Activated CD8-positive, alpha-beta memory T cell treated with anti-CD3 and anti-CD28 coated beads for 24 hours (primary cell): ENCODE results near the gene PRR35.

Source experiments
- DNase-seq: peaks from one replicate; pipeline ENCODE4 v3.0.0-alpha.2; 2020

Gene PRR35

DNA sequence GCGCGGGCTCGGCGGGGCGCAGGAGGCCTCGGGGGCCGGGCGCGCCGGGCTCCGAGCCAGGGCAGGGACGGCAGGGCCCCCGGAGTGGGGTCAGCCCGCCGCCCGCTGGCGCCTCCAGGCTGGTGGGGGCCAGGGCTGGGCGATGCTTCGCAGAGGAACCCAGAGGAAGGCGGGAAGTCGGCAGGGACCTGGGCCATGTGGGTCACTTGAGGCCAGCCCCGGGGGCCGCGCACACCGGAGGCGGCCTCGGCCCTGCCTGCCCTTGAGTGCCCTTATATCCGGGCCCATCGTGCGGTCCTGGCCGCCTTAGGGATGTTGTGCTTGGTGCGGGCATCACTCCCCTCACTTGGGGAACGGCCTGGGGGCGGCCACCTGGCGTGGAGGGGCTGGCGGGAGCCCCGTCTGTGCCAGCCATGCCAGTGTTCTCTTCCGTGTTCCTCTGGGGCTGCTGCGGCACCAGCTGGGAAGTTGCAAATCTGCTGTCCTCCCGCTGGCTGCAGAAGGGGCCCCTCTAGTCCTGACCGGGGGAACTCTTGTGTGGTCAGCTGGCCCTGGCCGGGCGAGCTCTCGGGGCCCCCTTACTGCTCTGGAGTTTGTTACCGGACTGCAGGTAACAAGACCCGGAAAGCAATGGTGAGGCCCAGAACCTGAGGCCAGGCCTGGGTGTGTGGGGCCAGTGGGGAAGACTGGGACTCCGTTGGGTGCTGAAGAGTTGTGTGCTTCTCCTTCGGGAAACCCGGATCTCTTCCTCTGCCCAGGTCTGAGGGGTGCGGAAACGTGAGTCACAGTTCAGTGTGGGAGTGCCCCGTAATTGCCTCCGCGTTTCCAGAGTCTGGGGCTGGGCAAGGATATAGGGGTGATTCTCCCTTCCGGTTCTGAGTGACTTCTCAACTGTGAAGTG lies 31.8 kb upstream of the PRR35 start:
- peak; percentile 76 for DNase-seq

DNA sequence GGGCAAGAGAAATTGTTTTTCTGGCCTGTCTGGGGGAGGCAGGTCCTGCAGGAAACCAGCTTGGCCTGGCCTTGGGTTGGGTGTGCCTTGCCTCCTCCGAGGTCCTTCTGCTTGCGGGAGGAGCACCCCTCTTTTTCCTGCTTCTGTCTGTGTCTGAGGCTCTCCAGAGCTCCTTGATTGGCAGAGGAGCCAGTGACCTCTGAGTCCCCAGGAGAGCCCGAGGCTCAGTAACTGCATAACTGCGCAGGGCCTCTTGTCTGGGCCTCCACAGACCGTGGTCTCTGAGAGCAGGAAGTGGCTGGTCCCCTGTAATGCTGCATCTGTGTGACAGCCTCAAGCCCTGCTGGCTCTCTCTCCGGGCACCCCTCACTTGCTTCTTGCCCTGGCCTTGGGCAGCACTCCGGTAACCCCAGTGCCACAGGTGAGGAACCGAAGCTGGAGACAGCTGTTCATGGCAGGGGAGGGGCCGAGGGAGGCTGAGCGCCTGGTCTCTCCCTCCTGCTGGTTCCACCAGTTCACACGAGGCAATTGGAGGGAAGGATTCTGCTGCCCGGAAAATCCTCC lies 31.1 kb upstream of the PRR35 start:
- no peak for DNase-seq

DNA sequence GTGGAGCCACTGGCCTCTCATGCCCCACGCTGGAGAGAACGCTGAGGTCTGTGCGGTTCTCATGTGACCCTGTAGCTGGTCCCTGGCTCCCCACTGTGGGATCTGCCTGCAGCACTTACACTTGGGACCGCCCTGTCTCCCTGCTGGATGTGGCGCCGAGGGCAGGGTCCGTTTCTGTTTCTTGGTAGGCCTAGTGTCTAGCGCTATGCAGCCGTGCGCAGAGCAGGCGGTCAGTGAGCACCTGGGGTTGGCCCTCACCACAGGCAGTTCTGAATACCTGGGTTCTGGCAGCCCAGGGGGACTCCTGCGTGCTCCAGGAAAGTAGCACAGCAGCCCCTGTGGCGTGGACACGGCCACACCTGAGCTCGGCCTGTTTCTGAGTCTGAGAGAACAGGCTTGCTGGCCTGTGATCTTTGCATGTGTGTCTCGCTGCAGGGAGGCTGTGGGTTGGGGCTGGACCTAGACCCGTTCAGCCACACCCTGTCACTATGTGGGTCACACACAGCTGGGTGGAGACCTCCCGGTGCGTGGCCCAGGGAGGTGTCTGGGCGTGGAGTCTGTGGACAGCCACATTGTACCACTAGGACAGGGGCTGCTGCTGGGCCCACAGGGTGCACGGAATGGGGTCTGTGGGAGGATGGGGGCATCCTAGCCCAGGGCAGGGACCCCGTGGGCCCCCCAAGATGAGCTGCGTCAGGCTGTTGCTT lies 29.9 kb upstream of the PRR35 start:
- DNase-seq, result no peak

DNA sequence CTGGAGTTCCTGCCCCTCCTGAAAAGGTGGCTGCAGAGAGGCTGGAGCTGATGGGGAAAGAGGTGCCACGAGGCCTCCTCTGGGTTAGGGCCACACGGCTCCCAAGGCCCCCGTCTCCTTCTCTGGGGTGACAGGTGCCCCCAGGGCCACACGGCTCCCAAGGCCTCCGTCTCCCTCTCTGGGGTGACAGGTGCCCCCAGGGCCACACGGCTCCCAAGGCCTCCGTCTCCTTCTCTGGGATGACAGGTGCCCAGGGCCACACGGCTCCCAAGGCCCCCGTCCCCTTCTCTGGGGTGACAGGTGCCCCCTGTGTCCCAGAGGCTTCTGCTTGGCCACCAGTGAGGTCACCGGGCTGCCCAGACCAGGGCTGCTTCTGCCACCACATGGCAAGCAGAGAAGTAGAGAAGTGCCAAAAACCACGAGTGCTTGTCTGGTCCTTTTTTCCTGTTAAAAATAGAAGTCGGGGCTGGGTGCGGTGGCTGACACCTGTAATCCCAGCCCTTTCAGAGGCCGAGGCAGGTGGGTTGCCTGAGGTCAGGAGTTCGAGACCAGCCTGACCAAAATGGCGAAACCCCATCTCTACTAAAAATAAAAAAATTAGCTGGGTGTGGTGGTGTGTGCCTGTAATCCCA lies 28.6 kb upstream of the PRR35 start:
- DNase-seq, result no peak

DNA sequence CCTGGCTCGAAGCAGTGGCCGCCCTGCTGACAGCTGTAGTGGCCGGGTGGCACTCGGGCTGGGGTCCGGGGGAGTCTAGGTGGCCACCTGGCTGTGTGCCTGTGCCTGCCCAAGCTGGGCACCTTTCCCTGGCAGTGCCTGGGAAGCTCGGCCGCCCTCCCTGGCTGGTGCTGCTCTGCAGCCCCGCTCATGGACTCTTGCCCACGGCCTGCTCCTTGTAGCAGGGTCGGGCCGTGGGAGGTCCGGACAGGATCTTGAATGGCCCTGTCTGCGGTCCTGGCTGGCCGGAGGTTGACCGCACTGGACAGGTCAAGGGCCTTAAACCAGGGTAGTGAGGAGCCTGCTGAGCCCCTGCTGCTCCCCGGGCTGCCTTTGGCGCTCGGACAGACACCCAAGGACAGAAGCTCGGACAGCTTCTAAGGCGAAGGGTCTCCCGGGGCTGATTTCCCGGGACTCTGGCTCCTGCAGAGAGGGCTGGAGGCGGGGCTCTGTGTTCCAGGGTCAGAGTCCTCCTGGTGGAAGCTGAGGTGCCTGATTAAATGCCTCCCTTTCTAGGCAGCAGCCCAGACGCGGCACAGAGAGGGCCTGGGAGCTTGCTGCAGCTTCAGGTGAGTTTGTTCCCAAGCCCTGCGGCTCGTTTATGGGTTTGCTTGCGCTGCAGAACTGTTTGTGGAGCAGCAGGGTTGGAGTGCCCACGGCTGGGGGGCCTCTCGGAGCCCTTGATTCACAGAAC lies 26.6 kb upstream of the PRR35 start:
- DNase-seq, result no peak

DNA sequence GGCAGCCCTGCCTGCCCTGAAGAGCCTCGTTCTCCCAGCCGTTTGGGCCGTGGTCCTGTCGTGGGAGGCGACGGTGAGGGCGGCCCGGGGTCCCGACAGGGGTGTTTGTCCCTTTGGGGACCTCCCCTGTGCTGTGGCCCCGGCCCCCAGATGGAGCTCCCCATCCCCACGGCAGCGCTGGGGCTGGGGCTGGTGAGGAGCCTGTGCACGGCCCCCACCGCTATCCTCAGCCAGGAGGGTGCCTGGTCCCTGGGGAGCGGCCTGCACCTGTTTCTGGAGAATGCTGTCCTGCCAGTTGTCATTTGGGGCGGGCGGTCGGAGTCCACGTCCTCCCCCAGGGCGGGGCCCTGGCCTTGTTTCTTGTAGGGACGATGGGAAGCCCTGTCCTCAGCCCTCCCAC lies 26.1 kb upstream of the PRR35 start:
- no peak for DNase-seq

DNA sequence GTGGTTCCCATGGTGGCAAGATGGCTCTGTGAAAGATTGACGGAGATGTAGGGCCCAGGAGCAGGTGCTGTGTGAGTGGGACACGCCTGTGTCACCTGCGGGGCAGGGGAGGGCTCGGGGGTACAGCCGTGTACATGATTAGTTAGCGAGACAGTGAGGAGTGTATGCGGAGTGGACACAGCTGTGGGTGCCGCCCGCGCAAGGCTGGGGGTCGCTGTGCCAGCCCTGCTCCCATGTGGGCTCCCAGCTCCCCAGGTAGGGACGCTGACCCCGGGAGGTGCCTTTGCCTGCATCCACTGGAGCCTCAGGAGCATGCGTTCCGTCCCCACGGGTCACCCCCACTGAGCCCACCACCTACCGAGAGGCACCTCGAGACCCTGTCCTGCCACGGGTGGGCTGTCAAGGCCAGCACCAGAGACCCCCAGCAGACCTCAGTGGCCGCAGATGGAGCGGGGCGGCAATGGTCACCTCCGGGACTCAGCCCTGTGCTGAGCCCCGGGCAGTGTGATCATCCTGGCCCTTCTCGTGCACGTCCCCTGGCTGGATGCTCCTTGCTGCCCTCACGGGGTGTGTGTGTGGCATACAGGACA lies 25.2 kb upstream of the PRR35 start:
- DNase-seq, result no peak

DNA sequence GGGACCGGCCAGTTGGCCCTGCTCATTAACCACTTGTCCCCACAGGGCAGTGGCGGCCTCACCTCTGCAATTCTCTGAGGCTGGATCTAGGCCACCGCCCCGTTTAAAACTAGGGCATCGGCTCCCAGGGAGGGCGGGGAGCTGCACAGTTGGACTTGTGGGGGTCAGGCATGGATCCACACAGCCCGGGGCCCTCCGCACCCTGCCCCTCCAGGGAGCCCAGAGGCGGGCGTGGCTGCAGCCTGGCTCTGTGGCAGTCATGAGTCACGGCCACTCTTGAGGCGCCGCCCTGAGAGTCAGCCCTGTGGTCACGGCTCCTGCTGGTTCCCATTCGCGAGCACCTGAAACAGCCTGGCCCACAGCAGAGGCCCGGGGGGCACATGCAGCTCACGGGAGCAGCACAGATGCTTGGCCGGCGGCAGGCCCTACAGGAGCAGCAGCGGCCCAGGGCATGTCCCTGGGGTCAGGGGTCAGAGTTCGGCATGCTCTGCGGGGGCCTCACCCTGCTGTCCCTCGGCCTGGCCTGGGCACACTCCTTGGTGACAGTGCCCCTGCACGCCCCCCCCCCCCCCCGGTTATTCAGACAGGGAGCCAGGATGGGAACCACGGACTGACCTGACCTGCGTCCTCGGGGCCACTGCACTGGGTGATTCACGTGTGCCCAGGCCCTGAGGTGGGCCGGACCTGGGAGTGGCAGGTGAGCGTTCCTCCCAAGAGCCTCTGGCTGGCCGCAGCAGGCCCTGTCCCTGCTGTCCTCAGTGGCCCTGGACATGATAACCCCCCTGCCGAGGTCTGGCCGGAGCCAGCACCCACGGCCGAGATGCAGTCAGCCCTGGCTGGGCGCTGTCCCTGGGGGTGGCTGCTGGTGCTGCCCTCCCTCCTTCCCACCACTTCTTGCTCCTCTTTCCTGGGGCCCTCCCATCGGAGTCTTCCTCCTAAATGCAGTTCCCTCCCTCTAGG lies 24.5 kb upstream of the PRR35 start:
- DNase-seq, result no peak

DNA sequence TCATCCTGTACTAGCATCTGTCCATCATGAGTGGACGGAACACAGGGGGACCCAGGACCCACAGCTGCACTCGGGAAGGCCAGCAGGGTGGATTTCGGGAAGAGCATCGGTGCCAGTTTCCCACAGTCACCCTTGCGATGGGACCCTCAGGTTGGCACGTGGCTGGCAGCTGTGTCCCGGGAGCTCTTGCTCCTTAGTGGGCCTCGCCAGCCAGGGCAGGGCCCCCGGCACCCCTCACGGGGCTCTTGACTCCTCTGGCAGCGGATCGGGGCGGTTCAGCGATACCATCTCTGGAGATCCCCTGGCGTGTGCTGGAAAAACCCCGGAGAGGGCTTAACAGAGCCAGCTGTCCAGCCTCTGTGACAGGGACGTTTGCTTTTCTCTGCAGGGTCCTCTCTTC lies 23.4 kb upstream of the PRR35 start:
- no peak for DNase-seq

DNA sequence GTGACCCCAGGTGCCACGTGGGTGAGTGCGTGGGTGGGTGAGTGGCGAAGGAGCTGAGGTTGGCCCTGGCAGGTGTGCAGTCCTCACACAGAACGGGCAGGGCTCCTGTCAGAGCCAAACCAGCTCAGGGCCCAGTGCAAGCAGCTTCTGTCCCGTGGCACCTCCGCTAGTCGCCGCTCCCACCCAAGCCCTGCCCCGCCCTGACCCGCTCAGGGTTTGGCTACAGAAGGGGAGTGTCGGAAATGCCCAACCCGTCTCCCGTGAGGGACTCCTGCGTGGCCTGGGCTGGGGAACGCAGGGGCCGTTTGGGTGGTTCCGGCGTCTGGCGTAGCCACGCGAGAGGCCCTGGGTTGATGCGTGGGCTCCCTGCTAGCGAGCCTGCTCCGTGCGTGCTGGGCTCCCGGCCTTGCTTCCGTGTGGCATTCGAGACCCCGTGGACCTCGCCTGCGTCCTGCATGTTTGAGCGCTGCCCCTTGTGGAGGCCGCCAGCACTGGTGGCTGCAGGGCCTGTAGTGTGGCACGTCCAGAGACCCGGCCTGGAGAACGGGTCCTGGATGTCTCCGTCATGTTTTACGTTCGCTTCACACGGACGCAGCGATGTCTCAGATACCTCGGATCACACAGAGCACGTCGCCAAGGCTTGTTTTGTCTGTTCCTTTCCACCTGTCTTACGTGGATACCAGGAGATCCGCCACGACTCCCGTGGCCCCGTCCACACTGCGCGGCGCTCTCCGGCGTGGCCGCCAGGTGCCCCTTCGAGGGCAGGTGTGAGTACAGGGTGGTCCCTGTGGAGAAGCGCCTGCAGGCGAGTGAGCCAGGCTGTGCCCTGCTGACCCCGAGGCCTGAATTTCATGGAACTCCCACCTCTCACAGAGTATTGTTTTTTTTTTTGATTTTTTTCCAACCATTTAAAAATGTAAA lies 22.5 kb upstream of the PRR35 start:
- no peak for DNase-seq

DNA sequence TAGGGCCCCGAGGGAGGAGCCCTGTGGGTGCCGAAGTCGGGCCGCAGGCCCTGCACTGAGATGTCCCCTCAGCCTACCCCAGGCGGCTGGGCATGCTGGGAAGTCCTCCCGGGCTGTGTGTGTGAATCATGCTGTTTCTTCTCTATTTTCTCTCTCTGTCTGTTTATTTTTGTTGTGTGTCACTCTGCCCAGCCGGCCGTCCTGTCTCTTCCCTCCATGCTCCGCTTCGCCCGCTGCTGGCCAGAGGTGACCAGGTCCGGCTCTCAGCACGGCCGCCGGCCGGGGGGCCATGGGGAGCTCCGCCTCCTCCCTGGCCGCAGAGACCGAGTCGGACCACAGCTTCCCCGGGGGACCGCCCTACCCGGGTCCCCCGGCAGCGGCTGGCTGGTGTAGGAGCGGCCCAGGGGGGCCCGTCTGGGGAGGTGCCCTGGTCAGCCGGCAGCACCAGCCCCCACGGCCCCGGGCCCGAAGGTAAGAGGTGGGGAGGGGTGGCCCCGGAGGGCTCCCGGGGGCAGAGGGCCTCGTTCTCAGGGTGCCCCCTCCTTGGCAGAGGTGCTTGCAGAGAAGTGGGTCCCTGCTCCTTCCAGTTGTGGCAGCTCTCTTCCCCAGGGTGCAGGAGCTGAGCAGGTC lies 20.2 kb upstream of the PRR35 start:
- no peak for DNase-seq

DNA sequence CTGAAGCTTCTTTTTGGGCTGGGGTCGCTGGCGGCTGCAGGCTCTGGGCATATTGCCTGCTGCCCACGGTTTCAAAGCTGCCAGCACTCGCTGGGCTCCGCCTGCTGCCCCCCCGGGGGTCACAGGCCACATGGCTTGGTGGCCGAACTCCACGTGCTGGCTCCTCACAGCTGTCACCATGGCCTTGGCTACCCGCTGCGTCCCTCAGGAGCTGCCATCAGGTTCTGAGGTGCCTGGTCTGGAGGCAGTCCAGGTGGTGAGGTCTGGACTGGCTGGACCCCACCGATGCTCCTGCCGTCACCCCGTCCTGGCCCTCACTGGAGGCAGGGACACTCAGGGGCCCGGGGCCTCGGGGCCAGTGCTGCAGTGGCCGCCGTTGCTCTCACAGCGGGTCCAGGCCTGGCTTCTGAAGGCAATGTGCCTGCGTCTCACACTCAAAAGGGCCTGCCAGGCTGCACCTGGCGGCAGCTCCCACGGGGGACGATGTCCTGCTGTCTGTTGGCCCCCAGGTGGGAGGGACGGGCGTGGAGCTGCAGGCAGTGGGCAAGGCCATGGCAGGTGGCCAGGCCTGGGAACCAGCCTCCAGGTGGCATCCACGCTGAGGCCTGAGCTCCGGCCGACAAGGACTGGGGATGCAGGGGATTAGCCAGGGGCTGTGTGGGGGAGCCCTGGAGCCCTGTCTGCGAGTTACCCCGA lies 19.4 kb upstream of the PRR35 start:
- DNase-seq, result no peak

DNA sequence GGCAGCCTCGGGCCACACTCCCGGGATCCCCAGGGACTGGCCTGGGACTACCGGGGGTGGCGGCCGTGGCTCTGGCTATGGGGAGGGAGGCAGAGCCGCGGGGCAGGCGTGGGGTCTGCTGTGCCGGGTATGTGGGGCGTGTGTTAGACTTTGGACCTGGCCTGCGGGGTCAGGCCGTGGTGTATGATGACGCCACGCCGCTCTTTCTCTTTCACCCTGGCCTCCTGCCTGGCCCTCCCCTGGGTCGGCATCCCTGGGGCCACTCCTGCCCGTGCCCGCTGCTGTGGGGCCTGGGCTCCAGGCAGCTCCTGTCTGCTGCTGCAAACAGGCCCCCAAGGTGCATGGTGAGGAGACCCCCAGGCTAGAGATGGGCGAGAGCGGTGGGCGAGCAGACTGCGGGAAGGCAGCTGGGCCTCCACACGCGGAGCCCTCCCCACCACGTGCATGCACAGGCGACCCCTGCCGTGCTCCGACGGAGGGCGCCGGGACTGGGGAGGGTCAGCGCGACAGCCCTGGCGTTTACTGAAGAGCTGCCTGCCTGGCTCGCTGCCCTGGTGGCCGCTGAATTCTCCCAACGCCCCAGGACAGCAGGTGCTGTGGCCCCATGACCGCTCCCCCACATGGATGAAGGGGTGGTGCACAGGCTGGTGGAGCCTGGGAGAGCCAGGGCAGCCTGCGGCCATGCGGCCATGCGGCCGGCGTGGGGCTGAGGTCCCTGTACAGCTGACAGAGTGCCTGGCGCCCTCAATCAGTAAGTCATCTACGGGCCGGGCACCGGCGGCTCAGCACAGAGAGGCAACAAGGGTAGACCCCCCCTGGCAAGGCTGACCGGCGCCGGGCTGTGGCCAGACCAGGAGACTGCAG lies 16.7 kb upstream of the PRR35 start:
- DNase-seq, result no peak

DNA sequence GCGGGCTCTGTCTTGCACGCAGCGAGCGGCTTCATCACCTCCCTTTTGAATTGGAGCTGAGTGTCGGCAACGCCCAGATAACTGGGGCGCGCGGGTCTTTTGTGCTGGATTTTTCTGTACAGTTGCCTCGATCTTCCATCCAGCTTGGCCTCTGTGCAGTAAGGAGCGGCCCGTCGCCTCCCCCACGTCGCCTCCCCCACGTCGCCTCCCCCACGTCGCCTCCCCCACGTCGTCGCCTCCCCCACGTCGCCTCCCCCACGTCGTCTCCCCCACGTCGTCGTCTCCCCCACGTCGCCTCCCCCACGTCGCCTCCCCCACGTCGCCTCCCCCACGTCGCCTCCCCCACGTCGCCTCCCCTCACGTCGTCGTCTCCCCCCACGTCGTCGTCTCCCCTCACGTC lies 15.7 kb upstream of the PRR35 start:
- DNase-seq, result no peak

DNA sequence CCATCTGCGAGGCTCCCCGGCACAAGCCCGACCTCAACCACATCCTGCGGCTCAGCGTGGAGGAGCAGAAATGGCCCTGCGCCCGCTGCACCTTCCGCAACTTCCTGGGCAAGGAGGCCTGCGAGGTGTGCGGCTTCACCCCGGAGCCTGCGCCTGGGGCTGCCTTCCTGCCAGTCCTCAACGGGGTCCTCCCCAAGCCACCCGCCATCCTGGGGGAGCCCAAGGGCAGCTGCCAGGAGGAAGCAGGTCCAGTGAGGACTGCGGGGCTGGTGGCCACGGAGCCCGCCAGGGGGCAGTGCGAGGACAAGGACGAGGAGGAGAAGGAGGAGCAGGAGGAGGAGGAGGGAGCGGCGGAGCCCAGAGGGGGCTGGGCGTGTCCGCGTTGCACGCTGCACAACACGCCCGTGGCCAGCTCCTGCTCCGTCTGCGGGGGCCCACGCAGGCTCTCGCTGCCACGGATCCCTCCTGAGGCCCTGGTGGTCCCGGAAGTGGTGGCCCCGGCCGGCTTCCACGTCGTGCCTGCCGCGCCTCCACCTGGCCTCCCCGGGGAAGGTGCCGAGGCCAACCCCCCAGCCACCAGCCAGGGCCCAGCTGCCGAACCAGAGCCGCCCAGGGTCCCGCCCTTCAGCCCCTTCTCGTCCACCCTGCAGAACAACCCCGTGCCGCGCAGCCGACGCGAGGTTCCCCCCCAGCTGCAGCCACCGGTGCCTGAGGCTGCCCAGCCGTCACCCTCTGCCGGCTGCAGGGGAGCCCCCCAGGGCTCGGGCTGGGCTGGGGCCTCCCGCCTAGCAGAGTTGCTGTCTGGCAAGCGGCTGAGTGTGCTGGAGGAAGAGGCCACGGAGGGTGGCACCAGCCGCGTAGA lies 13.1 kb upstream of the PRR35 start:
- DNase-seq, result peak; percentile 73

DNA sequence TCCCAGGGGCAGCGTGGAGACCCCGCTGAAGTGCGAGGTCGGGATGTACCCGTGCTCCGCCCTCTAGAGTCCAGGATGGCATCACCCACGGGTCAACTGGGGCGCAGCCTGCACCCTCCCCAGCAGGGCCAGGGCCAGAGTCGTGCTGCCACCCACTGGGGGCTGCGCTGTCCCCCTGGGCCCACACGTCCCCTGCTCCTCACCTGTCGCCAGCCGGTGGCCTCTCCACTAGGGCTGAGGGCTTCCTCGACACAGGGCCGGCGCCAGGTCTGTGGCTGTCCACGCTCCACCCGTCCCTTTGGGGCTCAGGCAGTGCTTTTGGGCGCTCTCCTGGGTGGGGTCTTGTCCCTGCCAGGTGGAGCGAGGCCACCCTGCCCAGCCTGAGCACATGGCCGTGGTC lies 11.6 kb upstream of the PRR35 start:
- no peak for DNase-seq
